MM.1S (cell line): ENCODE measurements around the gene PI4KA.

Source experiments
- CTCF ChIP-seq: fragments of 300-600 bp; sonication (generic); IDR thresholded peaks from 2 replicates; pipeline ENCODE4 v1.5.1; 2016; ENCODE audit warnings: antibody characterized with exemption, low read length, mixed read lengths
- EZH2 ChIP-seq: fragments of 300-600 bp; sonication (generic); optimal IDR thresholded peaks from 2 replicates; pipeline ENCODE3; 2017; ENCODE audit warnings: low read depth, mild to moderate bottlenecking, antibody characterized with exemption, low read length, mixed read lengths

- TF ChIP-seq CTCF, result no peak
- TF ChIP-seq EZH2, result no peak
Measured at GRCh38 chr22:20774882-20775281, 83.7 kb downstream of the PI4KA start.
